NT2/D1 (cell line): ENCODE results near the gene DCLK2.

Source experiments
- DNase-seq: peaks from one replicate; pipeline ENCODE4 v3.0.0-alpha.2; 2011; ENCODE audit warnings: low read depth, low spot score
- H3K27me3 ChIP-seq: 2 replicates; pipeline ENCODE4 v1.6.0; 2011; ENCODE audit warnings: mild to moderate bottlenecking; ENCODE audit not compliant: insufficient read length, insufficient read depth
- H3K36me3 ChIP-seq: 2 replicates; pipeline ENCODE4 v1.6.1; 2011; ENCODE audit warnings: mild to moderate bottlenecking, low read length, mixed read lengths; ENCODE audit not compliant: insufficient read depth, insufficient read length
- H3K4me1 ChIP-seq: 2 replicates; pipeline ENCODE4 v1.5.1; 2011; ENCODE audit not compliant: insufficient read depth, insufficient read length
- H3K4me3 ChIP-seq: 2 replicates; pipeline ENCODE4 v1.5.1; 2011; ENCODE audit warnings: low read depth; ENCODE audit not compliant: insufficient read length
- H3K9ac ChIP-seq: 2 replicates; pipeline ENCODE4 v1.6.0; 2011; ENCODE audit warnings: low read depth; ENCODE audit not compliant: insufficient read length
- H3K9me3 ChIP-seq: 2 replicates; pipeline ENCODE4 v1.5.1; 2011; ENCODE audit warnings: mild to moderate bottlenecking, low read length; ENCODE audit not compliant: insufficient read depth
- SUZ12 ChIP-seq: IDR thresholded peaks from 2 replicates; pipeline ENCODE4 v1.6.1; 2011; ENCODE audit not compliant: insufficient read length, insufficient read depth; ENCODE audit errors: extremely low read depth
- YY1 ChIP-seq: IDR thresholded peaks from 2 replicates; pipeline ENCODE4 v1.6.1; 2011; ENCODE audit not compliant: insufficient read length, insufficient read depth
- ZNF274 ChIP-seq: IDR thresholded peaks from 2 replicates; pipeline ENCODE4 v1.6.1; 2011; ENCODE audit warnings: mild to moderate bottlenecking, low read depth, low read length

The DCLK2 gene

DNA sequence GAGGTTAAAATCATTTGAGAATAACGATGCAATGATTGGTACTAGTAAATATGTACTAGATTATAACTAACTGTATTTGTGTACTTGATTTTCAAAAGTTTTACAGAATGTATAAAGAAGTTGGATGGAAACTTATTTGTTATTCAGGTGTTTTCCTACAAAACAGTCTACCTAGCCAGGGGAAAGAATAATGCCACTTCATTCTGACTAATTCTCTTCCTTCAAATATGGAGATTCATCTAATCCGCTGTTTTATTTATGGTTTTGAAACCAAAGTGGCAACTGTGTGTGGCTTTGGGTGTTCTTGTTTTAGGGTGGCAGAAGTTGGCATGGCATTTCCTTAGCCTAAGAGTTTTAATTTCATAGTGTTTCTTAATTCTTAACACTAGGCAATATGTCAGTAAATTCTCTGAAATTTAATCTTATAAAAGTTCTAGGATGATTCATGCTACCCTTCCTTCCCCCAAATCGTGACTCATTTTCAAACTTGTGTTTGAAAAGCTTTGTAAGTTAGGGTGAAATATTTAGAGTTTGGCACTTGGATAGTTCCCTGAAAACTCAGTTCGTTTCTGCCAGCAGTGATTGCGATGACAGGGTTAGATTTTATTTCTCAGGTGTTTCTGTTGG, 62.6 kb downstream of the DCLK2 start:
- Histone ChIP-seq H3K36me3 (no peaks in the 10 kb centered on the region), H3K9me3 (no peaks in the 10 kb centered on the region), H3K4me1 (no peaks in the 10 kb centered on the region), H3K27me3 (no peaks in the 10 kb centered on the region), H3K4me3 (no peak overlapping the region), H3K9ac (no peak overlapping the region)
- DNase-seq, result no peak
- no peak for TF ChIP-seq YY1
- TF ChIP-seq ZNF274, result no peak
- no peak for TF ChIP-seq SUZ12

DNA sequence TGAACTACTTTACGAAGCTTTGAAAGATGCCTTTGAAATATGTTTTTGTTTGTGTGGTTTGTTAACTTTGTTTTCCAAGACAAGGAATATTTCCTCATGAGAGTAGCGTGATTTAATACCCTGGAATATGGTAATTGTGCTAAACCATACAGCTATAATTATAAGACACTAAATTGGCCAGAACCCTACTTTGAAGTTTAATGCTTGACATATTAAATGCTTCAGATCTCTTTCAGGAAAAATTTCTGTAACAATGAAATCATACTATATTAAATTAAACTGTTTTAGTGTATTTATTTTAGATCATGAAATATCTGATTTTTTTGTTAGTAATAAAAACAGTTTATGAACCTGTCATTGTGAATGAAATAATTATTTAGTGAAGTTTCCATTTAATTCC, 63.5 kb downstream of the DCLK2 start:
- no peak for TF ChIP-seq YY1
- no peak for TF ChIP-seq ZNF274
- no peak for TF ChIP-seq SUZ12
- no peaks in the 10 kb centered on the region for H3K4me1 ChIP-seq
- no peaks in the 10 kb centered on the region for H3K36me3 ChIP-seq
- H3K4me3 ChIP-seq, result no peak overlapping the region
- no peak for DNase-seq
- H3K9ac ChIP-seq, result no peak overlapping the region
- H3K27me3 ChIP-seq, result no peaks in the 10 kb centered on the region
- H3K9me3 ChIP-seq, result no peaks in the 10 kb centered on the region

DNA sequence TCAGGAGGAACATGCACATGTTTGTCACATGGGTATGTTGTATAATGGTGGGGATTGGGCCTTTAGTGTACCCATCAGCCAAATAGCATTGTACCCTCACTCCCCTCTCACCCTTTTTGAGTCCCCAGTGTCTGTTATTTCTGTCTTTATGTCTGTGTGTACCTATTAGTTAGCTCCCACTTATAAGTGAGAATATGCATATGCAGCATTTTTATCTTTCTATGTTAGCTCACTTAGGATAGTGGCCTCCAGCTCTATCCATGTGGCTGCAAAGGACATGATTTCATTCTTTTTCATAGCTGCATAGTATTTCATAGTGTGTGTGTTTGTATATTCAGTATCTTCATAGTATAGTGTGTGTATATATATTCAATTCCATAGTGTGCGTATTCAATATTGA, 64.6 kb downstream of the DCLK2 start:
- Histone ChIP-seq H3K4me3 (no peak overlapping the region), H3K9ac (no peak overlapping the region), H3K27me3 (no peaks in the 10 kb centered on the region), H3K4me1 (no peaks in the 10 kb centered on the region), H3K36me3 (no peaks in the 10 kb centered on the region), H3K9me3 (no peaks in the 10 kb centered on the region)
- no peak for DNase-seq
- no peak for TF ChIP-seq ZNF274
- TF ChIP-seq YY1, result no peak
- no peak for TF ChIP-seq SUZ12

DNA sequence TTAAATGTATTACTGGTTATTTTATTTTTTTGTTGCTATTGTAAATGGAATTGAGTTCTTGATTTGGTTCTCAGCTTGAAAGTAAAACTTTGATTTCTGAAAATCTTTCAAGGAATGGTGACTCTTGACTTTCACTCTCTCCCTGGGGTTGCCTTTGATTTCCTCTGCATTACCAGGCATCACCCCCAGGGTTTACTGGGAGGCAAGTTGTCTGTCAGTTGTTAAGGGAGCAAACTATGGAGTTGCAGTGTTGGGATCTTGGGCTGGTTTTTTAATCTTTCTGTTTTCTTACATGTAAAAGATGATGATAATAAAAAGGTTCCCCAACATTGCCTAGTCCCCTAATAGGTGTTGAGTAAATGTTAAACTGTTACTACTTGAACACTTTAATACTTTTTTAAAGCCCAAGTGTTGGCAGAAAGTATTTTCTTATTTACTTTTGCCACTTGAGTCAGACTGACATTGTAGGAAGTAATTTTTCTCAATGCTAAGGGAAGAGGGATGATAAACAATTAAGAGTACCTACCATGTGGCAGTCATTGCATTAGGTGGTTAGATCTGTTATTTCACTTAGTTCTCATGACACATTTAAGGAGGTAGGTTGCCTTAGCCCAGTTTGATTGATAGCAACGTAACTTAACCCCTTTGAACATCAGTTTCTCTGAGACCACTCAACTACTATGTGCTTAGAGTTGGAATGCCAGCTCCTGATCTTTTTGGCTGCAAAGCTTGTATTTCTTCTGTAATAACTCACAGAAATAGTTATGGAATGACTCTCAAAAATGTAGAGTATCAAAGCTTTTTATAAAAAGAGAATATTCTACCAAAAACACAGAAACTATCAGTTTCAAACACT, 67.1 kb downstream of the DCLK2 start:
- Histone ChIP-seq H3K9ac (no peak overlapping the region), H3K4me1 (no peaks in the 10 kb centered on the region), H3K27me3 (no peaks in the 10 kb centered on the region), H3K9me3 (no peaks in the 10 kb centered on the region), H3K36me3 (no peaks in the 10 kb centered on the region), H3K4me3 (no peak overlapping the region)
- no peak for TF ChIP-seq YY1
- no peak for TF ChIP-seq SUZ12
- no peak for TF ChIP-seq ZNF274
- DNase-seq, result no peak

DNA sequence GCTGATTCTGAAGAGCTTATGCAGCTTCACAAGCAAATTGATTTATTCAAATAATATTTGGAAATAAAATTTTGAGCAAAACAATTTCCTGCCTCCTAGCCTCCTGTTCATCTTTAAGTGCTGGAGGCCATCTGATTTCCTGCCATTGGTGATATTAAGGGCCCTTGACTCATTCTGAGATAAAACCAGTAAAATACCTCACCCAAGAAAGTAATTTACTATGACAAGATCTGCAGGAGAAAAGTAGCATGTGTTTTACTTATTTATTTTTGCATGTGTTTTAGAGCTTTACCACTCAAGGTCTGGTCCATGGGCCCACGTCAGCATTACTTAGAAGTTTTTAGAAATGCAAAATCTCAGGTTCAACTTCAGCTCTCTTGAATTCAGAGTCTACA, 67.7 kb downstream of the DCLK2 start:
- H3K27me3 ChIP-seq, result no peaks in the 10 kb centered on the region
- TF ChIP-seq SUZ12, result no peak
- TF ChIP-seq ZNF274, result no peak
- TF ChIP-seq YY1, result no peak

DNA sequence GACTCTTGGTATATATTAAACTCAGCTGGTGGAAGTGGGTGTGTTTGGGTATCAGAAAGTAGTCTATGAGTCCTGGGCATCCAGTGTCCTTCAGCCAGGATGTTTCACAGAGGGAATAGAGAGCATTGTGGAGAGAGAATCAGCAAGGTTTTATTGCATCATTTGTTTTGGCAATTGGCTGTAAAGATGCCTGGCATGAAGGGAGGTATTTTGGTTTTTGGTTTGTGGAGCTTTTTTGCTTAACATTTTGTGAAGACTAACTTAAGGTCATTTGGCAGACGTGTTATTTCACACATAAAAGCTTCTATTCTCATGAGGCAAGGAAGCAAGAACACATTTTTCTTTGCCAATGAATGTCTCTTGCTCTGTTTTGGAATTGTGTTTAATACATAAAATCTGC, 71.1 kb downstream of the DCLK2 start:
- Histone ChIP-seq H3K4me1 (no peaks in the 10 kb centered on the region), H3K36me3 (no peaks in the 10 kb centered on the region), H3K9me3 (no peaks in the 10 kb centered on the region), H3K27me3 (no peaks in the 10 kb centered on the region), H3K9ac (no peak overlapping the region), H3K4me3 (no peak overlapping the region)
- DNase-seq, result no peak
- TF ChIP-seq ZNF274 (no peak), SUZ12 (no peak), YY1 (no peak)

More for the DNA sequence above, 67.7 kb downstream of the DCLK2 start:
- no peak overlapping the region for H3K9ac ChIP-seq
- no peaks in the 10 kb centered on the region for H3K4me1 ChIP-seq
- no peak overlapping the region for H3K4me3 ChIP-seq
- no peaks in the 10 kb centered on the region for H3K9me3 ChIP-seq
- H3K36me3 ChIP-seq, result no peaks in the 10 kb centered on the region
- no peak for DNase-seq

DNA sequence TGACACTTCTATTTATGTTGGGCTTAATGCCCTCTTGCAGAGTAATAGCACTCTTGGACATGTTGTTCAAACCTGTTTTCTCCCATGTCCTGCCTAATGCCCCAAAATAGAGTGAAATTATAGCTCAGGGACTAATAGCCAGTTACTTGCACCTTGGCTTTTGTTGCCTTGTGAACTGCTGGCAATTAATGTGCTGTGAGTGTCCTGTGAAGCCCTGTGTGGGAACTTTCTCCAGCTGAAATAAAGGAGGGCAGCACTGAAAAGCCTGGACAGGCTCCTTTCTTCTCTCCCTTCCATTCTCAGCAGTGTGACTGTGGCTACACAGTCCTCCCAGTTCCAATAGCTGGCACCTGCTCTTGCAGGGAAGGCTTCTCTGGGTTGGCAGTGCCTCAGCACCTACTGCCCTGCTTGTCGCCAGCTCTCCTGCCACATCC, 72.4 kb downstream of the DCLK2 start:
- TF ChIP-seq SUZ12 (no peak), YY1 (no peak), ZNF274 (no peak)
- no peak overlapping the region for H3K4me3 ChIP-seq
- H3K9ac ChIP-seq, result no peak overlapping the region
- no peaks in the 10 kb centered on the region for H3K9me3 ChIP-seq
- no peaks in the 10 kb centered on the region for H3K4me1 ChIP-seq
- no peaks in the 10 kb centered on the region for H3K27me3 ChIP-seq
- DNase-seq, result no peak
- H3K36me3 ChIP-seq, result no peaks in the 10 kb centered on the region
